GM21528 (cell line): ENCODE data around the gene PDE7B.
"Not testable (repeated sequence)": the region's sequence is repeated elsewhere in the genome, so short reads cannot be mapped to it uniquely, and the experiment has no call there.

Source experiments
- ATAC-seq: cut with Tn5 transposase; IDR thresholded peaks from one replicate; pipeline ENCODE4 v1.9.1; 2021; ENCODE audit warnings: mild to moderate bottlenecking, moderate library complexity; ENCODE audit not compliant: unreplicated experiment, low FRiP score

Gene PDE7B

DNA sequence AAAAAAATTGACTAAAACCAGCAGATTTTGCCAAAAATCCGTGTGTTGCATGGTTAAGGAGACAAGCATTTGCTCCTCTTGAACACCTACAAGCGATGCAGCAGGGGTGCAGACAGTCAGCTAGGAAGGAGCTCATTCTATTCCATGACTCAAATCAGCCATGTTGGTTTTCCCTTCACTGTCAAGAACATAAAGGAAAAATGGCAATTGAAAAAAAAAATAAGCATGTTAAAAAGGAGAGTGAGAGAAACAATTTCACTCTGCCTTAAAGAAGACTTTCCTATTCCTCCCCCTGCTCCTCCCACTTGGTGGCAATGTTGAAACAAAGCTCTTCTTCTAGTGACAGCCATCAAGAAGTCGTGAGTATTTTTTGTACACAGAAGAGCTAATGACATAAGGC, 283.2 kb downstream of the PDE7B start:
- ATAC-seq = no peak

DNA sequence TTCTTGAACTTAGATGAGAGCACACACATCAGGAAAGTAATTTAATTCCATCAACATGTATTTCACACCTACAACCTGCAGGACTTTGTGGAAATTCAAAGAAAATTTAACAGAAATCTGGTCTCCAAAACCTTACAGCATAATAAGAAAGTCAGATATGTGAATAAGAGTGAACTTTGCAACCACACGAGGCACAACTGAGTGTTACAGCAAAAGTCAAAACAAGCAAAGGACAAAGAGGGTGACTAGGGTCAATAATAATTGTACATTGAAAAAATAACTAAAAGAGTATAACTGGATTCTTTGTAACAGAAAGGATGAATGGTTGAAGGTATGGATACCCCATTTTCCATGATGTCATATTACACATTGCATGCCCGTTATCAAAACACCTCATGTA, 284.8 kb downstream of the PDE7B start:
- no peak for ATAC-seq

DNA sequence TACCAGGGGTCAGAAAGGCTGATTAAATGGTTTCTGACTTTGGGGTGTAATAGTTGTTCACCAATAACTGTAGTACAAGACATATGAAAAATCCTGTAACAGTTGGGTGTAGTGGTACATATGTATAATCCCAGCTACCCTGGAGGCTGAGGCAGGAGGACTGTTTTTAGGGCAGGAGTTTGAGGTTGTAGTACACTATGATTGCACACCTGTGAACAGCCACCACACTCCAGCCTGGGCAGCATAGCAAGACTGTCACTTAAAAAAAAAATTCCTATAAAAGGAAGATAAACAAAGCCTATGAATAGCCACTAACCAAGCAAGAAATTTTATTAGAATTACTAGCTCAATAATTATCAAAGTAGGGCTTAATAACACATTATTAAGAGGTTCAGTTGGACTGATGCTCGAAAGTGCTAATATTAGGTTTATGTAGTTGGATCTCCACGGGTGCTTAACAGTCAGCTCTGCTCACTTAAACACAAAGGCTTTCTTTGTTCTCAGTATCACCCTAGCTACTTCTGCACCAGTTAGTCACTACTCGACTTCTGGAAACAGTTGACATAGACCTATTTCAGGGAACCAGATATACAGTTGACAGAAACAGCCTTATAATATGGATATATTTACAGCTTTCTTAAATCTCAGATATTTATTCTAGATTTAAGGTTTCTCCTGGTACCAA, 285.6 kb downstream of the PDE7B start:
- ATAC-seq = no peak

- no peak for ATAC-seq
Measured at GRCh38 chr6:136137739-136138402, 286.4 kb downstream of the PDE7B start.

- ATAC-seq = not testable (repeated sequence)
Measured at GRCh38 chr6:136139111-136139510, 287.6 kb downstream of the PDE7B start.

- no peak for ATAC-seq
Measured at GRCh38 chr6:136144251-136145023, 292.9 kb downstream of the PDE7B start.

GRCh38 chr6:136146130-136146529, 294.6 kb downstream of the PDE7B start:
- ATAC-seq = no peak

DNA sequence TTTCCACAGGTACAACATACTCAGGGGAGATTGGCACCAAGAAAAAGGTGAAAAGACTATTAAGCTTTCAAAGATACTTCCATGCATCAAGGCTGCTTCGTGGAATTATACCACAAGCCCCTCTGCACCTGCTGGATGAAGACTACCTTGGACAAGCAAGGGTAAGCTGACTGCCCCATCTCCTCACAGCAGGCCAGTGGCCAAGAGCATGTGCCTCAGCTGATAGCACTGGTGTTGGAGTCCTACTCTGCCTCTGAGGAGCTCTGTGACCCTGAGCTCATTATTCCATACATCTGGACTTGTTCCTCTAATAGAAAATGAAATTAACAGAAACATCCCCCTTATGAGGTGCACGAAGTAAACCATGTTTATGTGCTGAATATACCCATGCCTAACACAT, 295.8 kb downstream of the PDE7B start:
- ATAC-seq = no peak

GRCh38 chr6:136148051-136148450, 296.6 kb downstream of the PDE7B start:
- ATAC-seq = no peak

DNA sequence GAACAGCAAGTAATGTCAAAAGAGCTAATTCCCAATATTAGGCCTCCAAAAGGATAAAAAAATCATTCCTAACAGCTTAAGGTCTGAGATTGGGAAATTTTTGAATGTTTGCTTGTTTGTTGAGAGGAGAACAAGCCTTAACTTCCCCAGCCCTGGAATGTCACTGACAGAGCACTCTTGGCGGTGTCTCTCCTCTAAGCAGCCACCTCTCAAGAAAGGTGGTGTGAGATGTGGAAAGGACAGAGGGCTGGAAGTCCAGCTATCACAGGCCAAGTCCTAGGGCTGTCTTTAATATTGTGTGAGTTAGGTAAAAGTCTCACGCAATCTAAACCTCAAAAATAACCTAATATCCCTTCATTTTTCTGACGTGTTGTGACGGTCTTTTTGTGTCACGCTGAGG, 297.0 kb downstream of the PDE7B start:
- ATAC-seq = no peak

GRCh38 chr6:136149311-136149710, 297.8 kb downstream of the PDE7B start:
- ATAC-seq = no peak

- ATAC-seq = no peak
Measured at GRCh38 chr6:136150961-136151360, 299.5 kb downstream of the PDE7B start.

DNA sequence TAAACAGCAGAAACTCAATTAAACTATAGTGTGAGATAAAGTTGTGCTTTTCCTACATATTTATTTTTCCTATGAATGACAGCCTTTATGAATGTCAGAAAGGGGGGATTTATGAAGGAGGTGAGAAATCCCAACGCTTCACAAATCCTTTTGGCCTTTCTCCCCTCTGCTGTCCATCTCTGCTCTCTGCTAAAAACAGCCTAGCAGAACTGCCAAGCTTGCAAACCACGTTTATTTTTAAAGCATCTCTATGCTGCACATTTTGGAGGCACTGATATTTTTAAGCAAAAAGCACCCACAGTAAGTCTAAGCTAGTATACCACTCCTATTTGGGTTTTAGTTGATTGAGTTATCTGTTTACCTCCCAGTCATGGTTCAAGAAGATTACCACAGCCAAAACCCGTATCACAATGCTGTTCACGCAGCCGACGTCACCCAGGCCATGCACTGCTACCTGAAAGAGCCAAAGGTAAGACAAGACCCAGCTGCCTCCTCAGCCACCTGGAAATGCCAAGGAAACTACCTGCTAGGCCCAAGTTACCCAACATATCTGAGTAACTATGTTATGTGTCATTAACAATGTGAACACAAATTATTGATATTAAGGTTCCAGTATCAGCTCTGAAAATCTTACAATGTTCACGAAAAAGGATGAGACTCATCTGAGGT, 302.3 kb downstream of the PDE7B start:
- no peak for ATAC-seq

GRCh38 chr6:136155191-136155590, 303.7 kb downstream of the PDE7B start:
- ATAC-seq = no peak

- ATAC-seq = no peak
Measured at GRCh38 chr6:136157743-136158142, 306.2 kb downstream of the PDE7B start.

DNA sequence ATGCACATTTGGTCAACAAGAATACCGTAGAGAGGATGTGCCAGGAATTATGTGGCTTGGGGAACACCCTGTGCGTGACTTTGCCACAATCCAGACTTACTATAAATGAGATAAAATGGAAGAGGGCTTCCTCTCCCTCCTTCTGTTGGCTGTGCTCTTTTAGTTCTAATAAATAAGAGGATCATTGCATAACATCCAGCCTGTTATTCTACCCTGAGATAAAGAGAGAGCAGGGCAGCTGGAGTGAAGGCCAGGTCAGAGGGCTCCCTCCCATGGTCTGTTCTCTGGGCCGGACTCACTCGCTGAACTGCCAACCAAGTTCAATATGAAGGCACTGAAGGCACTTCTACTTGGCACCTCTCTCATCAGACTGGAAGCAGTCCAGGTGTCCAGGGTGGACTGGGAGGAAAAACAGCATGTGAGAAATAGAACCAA, 306.9 kb downstream of the PDE7B start:
- no peak for ATAC-seq

DNA sequence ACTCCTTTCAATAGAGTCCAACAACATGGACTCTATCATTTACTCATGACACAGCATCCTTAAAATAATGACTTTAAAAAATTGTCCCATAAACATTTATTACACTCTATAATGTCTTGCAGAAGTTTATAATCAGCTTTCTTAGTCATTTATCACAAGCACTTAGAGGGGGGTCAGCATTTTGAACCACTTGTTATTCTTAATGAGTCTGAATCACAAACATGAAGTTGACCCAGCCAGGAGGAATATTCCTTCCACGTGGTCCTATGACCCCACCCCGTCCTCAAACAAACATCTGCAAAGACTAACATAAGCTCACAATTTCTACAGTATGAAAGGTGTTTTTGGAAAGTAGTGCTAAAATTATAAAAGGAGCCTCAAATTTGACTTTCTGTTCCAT, 307.5 kb downstream of the PDE7B start:
- no peak for ATAC-seq

DNA sequence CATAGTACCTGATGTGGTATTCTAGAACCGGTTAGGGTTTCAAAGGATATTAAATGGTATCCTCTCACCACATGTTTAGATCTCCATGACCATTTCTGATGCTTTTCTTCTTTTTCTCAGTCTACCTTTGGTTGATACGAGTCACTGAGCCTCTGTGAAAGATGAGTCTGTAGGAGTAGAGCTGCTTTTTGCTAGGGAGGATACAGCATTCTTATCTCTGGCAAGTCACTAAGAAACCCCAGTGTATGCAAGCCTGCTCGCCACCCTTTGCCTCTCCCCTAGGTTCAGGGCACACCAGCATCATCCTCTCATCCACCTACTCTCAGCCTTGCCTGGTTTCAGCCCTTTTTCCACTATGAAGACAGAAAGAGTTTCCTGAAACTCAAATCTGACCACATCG, 308.7 kb downstream of the PDE7B start:
- ATAC-seq = no peak

- no peak for ATAC-seq
Measured at GRCh38 chr6:136161950-136162349, 310.4 kb downstream of the PDE7B start.

DNA sequence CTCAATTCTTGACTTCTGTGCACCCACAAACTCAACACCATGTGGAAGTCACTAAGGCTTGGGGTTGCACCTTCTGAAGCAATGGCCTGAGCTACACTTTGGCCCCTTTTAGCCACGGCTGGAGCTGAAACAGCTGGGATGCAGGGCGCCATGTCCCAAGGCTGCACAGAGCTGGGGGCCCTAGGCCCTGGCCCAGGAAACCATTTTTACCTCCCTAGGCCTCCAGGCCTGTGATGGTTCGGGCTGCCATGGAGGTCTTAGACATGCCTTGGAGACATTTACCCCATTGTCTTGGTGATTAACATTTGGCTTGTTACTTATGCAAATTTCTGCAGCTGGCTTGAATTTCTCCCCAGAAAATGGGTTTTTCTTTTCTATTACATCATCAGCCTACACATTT, 311.8 kb downstream of the PDE7B start:
- ATAC-seq = no peak

- no peak for ATAC-seq
Measured at GRCh38 chr6:136166815-136167214, 315.3 kb downstream of the PDE7B start.
